NCI-H2029 treated with DMSO at 0.1 percent for 48 hours (cell line): ENCODE results near the gene MEMO1.
"Not testable (repeated sequence)": the region's sequence is repeated elsewhere in the genome, so short reads cannot be mapped to it uniquely, and the experiment has no call there.

Source experiments
- DNase-seq: peaks from one replicate; lab custom pipeline; 2025; lab: John Stamatoyannopoulos, UW

The MEMO1 gene

GRCh38 chr2:32010670-32011484, at the start of gene MEMO1:
Gene MEMO1, minus strand, starts transcription at chr2:32011008. Its CDS starts 761 bp downstream, at chr2:32010247.
- peak; percentile 72 for DNase-seq

- DNase-seq = no peak
Measured at GRCh38 chr2:32060266-32060665, 49.5 kb upstream of the MEMO1 start.

- DNase-seq = no peak
Measured at GRCh38 chr2:32058130-32058529, 47.3 kb upstream of the MEMO1 start.

- DNase-seq = not testable (repeated sequence)
Measured at GRCh38 chr2:32054583-32054982, 43.8 kb upstream of the MEMO1 start.

GRCh38 chr2:32051836-32052439, 41.1 kb upstream of the MEMO1 start:
- DNase-seq = no peak

- DNase-seq = no peak
Measured at GRCh38 chr2:32043561-32043960, 32.8 kb upstream of the MEMO1 start.

GRCh38 chr2:32039447-32040219, 28.8 kb upstream of the MEMO1 start, which contains the start of gene DPY30:
Gene DPY30, minus strand, starts transcription at chr2:32039805. Its CDS starts 349 bp downstream, at chr2:32039456.
- peak; percentile 64 for DNase-seq

- not testable (repeated sequence) for DNase-seq
Measured at GRCh38 chr2:32034198-32034887, 23.5 kb upstream of the MEMO1 start.

GRCh38 chr2:32018789-32019482, 8.1 kb upstream of the MEMO1 start:
- not testable (repeated sequence) for DNase-seq

GRCh38 chr2:32012872-32013271, 2.1 kb upstream of the MEMO1 start:
- no peak for DNase-seq

- DNase-seq = no peak
Measured at GRCh38 chr2:32011485-32011960, 715 bp upstream of the MEMO1 start.

GRCh38 chr2:32010280-32010669, 533 bp downstream of the MEMO1 start:
- DNase-seq = not testable (repeated sequence)

- DNase-seq = no peak
Measured at GRCh38 chr2:32009516-32010256, 1.1 kb downstream of the MEMO1 start.

GRCh38 chr2:32008805-32009515, 1.8 kb downstream of the MEMO1 start:
- no peak for DNase-seq

GRCh38 chr2:32007121-32007391, 3.8 kb downstream of the MEMO1 start:
- DNase-seq = no peak

GRCh38 chr2:32005371-32005976, 5.3 kb downstream of the MEMO1 start:
- DNase-seq = no peak

GRCh38 chr2:32003791-32004190, 7.0 kb downstream of the MEMO1 start:
- DNase-seq = no peak

- DNase-seq = no peak
Measured at GRCh38 chr2:32002406-32002805, 8.4 kb downstream of the MEMO1 start.

GRCh38 chr2:31999438-31999837, 11.4 kb downstream of the MEMO1 start:
- DNase-seq = no peak
